Measurements from ENCODE around the gene NEAT1.
"Not testable (repeated sequence)": the region's sequence is repeated elsewhere in the genome, so short reads cannot be mapped to it uniquely, and the experiment has no call there.

DNA sequence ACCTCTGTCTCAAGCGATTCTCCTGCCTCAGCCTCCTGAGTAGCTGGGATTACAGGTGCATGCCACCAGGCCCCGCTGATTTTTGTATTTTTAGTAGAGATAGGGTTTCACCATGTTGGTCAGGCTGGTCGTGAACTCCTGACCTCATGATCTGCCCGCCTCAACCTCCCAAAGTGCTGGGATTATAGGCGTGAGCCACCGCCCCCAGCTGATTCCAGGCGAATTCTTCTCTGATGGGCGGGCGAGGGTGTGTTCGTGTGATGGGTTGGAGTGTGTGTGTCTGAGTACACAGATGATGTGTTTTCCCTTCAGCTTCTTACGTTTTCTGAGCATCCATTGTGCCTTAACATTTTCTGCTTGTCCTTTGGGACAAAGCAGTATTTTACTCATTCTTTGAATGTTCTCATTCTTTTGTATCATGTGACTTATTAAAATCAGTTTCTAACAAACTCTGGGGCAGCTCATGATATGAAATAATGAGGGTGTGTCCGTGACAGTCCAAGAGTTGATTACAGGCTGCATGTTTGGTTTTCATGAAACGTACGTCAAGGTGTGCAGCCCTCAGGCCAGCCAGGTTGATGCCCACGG is 9.4 kb upstream of the NEAT1 start:
- TF ChIP-seq CTCF, POLR2A (IDR thresholded peaks at IDR 0.05): not testable (repeated sequence)
